ENCODE results near the gene USP49.
A peak's percentile ranks its signal among the peaks of the same experiment; 100 is the strongest.
"Not testable (repeated sequence)": the region's sequence is repeated elsewhere in the genome, so short reads cannot be mapped to it uniquely, and the experiment has no call there.

Gene USP49

GRCh38 chr6:41871691-41872090 is 23.5 kb downstream of the USP49 start:
- no peak for DNase-seq

GRCh38 chr6:41859356-41859755 is 35.8 kb downstream of the USP49 start:
- DNase-seq = no peak

- no peak for DNase-seq
These were observed 36.5 kb downstream of the USP49 start for GRCh38 chr6:41858703-41859102.

- no peak for DNase-seq
These were observed 44.3 kb downstream of the USP49 start for GRCh38 chr6:41850861-41851260.

- DNase-seq = peak; percentile 63 to 87
These were observed 48.4 kb downstream of the USP49 start for GRCh38 chr6:41846666-41847237.

- no peak for DNase-seq
These were observed 52.0 kb downstream of the USP49 start for GRCh38 chr6:41843178-41843577.

GRCh38 chr6:41840326-41840725 is 54.8 kb downstream of the USP49 start:
- DNase-seq = no peak

- no peak for DNase-seq
These were observed 58.5 kb downstream of the USP49 start for GRCh38 chr6:41836660-41837052.

GRCh38 chr6:41836022-41836659 is 59.0 kb downstream of the USP49 start:
- no peak for DNase-seq

- DNase-seq = no peak
These were observed 62.9 kb downstream of the USP49 start for GRCh38 chr6:41832263-41832662.

GRCh38 chr6:41826343-41827022 is 68.7 kb downstream of the USP49 start:
- DNase-seq = no peak

- no peak for DNase-seq
These were observed 70.3 kb downstream of the USP49 start for GRCh38 chr6:41824571-41825569.

- no peak for DNase-seq
These were observed 72.0 kb downstream of the USP49 start for GRCh38 chr6:41823178-41823577.

GRCh38 chr6:41822021-41822420 is 73.2 kb downstream of the USP49 start:
- no peak for DNase-seq

- DNase-seq = no peak
These were observed 73.9 kb downstream of the USP49 start for GRCh38 chr6:41821266-41821665.

GRCh38 chr6:41818271-41819054 is 76.7 kb downstream of the USP49 start:
- DNase-seq = peak; percentile 87 to 95

- no peak for DNase-seq
These were observed 79.6 kb downstream of the USP49 start for GRCh38 chr6:41815587-41815986.

- DNase-seq = peak in 1 of 2 experiments; percentile 73
These were observed 80.5 kb downstream of the USP49 start for GRCh38 chr6:41814629-41815028.

GRCh38 chr6:41813956-41814355 is 81.2 kb downstream of the USP49 start:
- DNase-seq = no peak

GRCh38 chr6:41813469-41813868 is 81.7 kb downstream of the USP49 start:
- peak in 1 of 2 experiments; percentile 51 for DNase-seq

- DNase-seq = not testable (repeated sequence)
These were observed 83.2 kb downstream of the USP49 start for GRCh38 chr6:41811946-41812345.

GRCh38 chr6:41811095-41811494 is 84.1 kb downstream of the USP49 start:
- no peak for DNase-seq

All from NCI-H524 (cell line).